ENCODE results near the gene TFAP2A.

TFAP2A gene

GRCh38 chr6:10412461-10413261 lies 2.2 kb downstream of the TFAP2A start:
- peak in 1 of 2 experiments; percentile 74 for DNase-seq

GRCh38 chr6:10411971-10412460 lies 2.9 kb downstream of the TFAP2A start:
- DNase-seq = peak; percentile 42 to 74

GRCh38 chr6:10411131-10411970 lies 3.5 kb downstream of the TFAP2A start:
- peak in 1 of 2 experiments; percentile 25 for DNase-seq

- peak in 1 of 2 experiments; percentile 20 for DNase-seq
These were observed 4.4 kb downstream of the TFAP2A start for GRCh38 chr6:10410207-10411050.

GRCh38 chr6:10409731-10410206 lies 5.1 kb downstream of the TFAP2A start:
- DNase-seq = no peak

- DNase-seq = no peak
These were observed 5.6 kb downstream of the TFAP2A start for GRCh38 chr6:10409233-10409721.

- DNase-seq = no peak
These were observed 6.4 kb downstream of the TFAP2A start for GRCh38 chr6:10408457-10408856.

- no peak for DNase-seq
These were observed 7.2 kb downstream of the TFAP2A start for GRCh38 chr6:10407674-10408054.

GRCh38 chr6:10407018-10407673 lies 7.7 kb downstream of the TFAP2A start:
- DNase-seq = no peak

GRCh38 chr6:10406556-10406955 lies 8.3 kb downstream of the TFAP2A start:
- no peak for DNase-seq

- no peak for DNase-seq
These were observed 9.4 kb downstream of the TFAP2A start for GRCh38 chr6:10405513-10405900.

GRCh38 chr6:10404799-10405512 lies 9.9 kb downstream of the TFAP2A start:
- no peak for DNase-seq

- peak; percentile 90 to 98 for DNase-seq
These were observed 10.6 kb downstream of the TFAP2A start for GRCh38 chr6:10404107-10404798.

GRCh38 chr6:10403385-10404106 lies 11.3 kb downstream of the TFAP2A start:
- DNase-seq = peak in 1 of 2 experiments; percentile 61

GRCh38 chr6:10402648-10403311 lies 12.1 kb downstream of the TFAP2A start:
- DNase-seq = no peak

- DNase-seq = no peak
These were observed 13.1 kb downstream of the TFAP2A start for GRCh38 chr6:10401632-10402223.

GRCh38 chr6:10401004-10401536 lies 13.8 kb downstream of the TFAP2A start:
- no peak for DNase-seq

- no peak for DNase-seq
These were observed 14.5 kb downstream of the TFAP2A start for GRCh38 chr6:10400330-10400729.

GRCh38 chr6:10399451-10399850 lies 15.4 kb downstream of the TFAP2A start:
- DNase-seq = no peak
